ENCODE measurements around the gene USP15.

Gene USP15

GRCh38 chr12:62370189-62370588 is 110.0 kb downstream of the USP15 start:
- DNase-seq (ENCODE audit: low read depth): no peak

GRCh38 chr12:62371661-62372060 is 111.5 kb downstream of the USP15 start:
- no peak for DNase-seq (ENCODE audit: low read depth)

- peak; percentile 12 for DNase-seq (ENCODE audit: low read depth)
Measured at GRCh38 chr12:62372134-62372533, 111.9 kb downstream of the USP15 start.

- no peak for DNase-seq (ENCODE audit: low read depth)
Measured at GRCh38 chr12:62372825-62373224, 112.6 kb downstream of the USP15 start.

- no peak for DNase-seq (ENCODE audit: low read depth)
Measured at GRCh38 chr12:62375603-62376002, 115.4 kb downstream of the USP15 start.

GRCh38 chr12:62379026-62379722 is 119.0 kb downstream of the USP15 start:
- DNase-seq (ENCODE audit: low read depth): no peak

GRCh38 chr12:62379723-62380045 is 119.5 kb downstream of the USP15 start:
- DNase-seq (ENCODE audit: low read depth): no peak

- no peak for DNase-seq (ENCODE audit: low read depth)
Measured at GRCh38 chr12:62382526-62382925, 122.3 kb downstream of the USP15 start.

- DNase-seq (ENCODE audit: low read depth): no peak
Measured at GRCh38 chr12:62396750-62397149, 136.5 kb downstream of the USP15 start.

GRCh38 chr12:62400135-62400534 is 139.9 kb downstream of the USP15 start:
- DNase-seq (ENCODE audit: low read depth): peak; percentile 43

- no peak for DNase-seq (ENCODE audit: low read depth)
Measured at GRCh38 chr12:62401631-62402030, 141.4 kb downstream of the USP15 start.

GRCh38 chr12:62403031-62403430 is 142.8 kb downstream of the USP15 start:
- DNase-seq (ENCODE audit: low read depth): peak; percentile 31

GRCh38 chr12:62407587-62407986 is 147.4 kb downstream of the USP15 start:
- no peak for DNase-seq (ENCODE audit: low read depth)

GRCh38 chr12:62409068-62409467 is 148.9 kb downstream of the USP15 start:
- DNase-seq (ENCODE audit: low read depth): no peak

GRCh38 chr12:62414180-62414579 is 154.0 kb downstream of the USP15 start:
- no peak for DNase-seq (ENCODE audit: low read depth)

GRCh38 chr12:62426089-62426488 is 165.9 kb downstream of the USP15 start:
- DNase-seq (ENCODE audit: low read depth): no peak

GRCh38 chr12:62429457-62429856 is 169.3 kb downstream of the USP15 start:
- DNase-seq (ENCODE audit: low read depth): no peak

- no peak for DNase-seq (ENCODE audit: low read depth)
Measured at GRCh38 chr12:62434494-62435302, 174.5 kb downstream of the USP15 start.

GRCh38 chr12:62435303-62436163 is 175.3 kb downstream of the USP15 start:
- DNase-seq (ENCODE audit: low read depth): peak; percentile 77

GRCh38 chr12:62436164-62436503 is 175.9 kb downstream of the USP15 start:
- DNase-seq (ENCODE audit: low read depth): no peak

- peak; percentile 70 for DNase-seq (ENCODE audit: low read depth)
Measured at GRCh38 chr12:62438098-62438692, 178.0 kb downstream of the USP15 start.

GRCh38 chr12:62446754-62447452 is 186.7 kb downstream of the USP15 start:
- DNase-seq (ENCODE audit: low read depth): no peak
